GM13977 (cell line): ENCODE results near the gene LDB3.

Source experiments
- DNase-seq: peaks from one replicate; pipeline ENCODE4 v3.0.0; 2012; ENCODE audit warnings: low spot score
- CTCF ChIP-seq: IDR thresholded peaks from 2 replicates; pipeline ENCODE4 v1.5.1; 2012; ENCODE audit warnings: mild to moderate bottlenecking, control low read depth; ENCODE audit not compliant: insufficient read depth; ENCODE audit errors: extremely low read depth, missing control alignments
- in situ Hi-C: fragments of 300-500 bp; cut with MboI; formaldehyde crosslinking; loops from one replicate; pipeline ENCODE4 v1.12.0; 2022; ENCODE audit warnings: low sequenced_read_pairs, low pct_unique_long_range_greater_than_20kb, mixed read lengths, inconsistent platforms; ENCODE audit not compliant: unreplicated experiment

LDB3 gene

GRCh38 chr10:86685416-86685815, 17.1 kb downstream of the LDB3 start:
- TF ChIP-seq CTCF: no peak
- in situ Hi-C loops: no loop called here

GRCh38 chr10:86685893-86686632, 17.8 kb downstream of the LDB3 start:
- in situ Hi-C loops: no loop called here
- TF ChIP-seq CTCF: no peak

More at GRCh38 chr10:86685416-86685815, 17.1 kb downstream of the LDB3 start:
- no peak for DNase-seq

GRCh38 chr10:86686972-86687371, 18.7 kb downstream of the LDB3 start:
- in situ Hi-C loops: no loop called here
- no peak for DNase-seq

More at GRCh38 chr10:86685893-86686632, 17.8 kb downstream of the LDB3 start:
- no peak for DNase-seq

GRCh38 chr10:86687750-86688149, 19.4 kb downstream of the LDB3 start:
- in situ Hi-C loops: no loop called here
- DNase-seq: no peak
- TF ChIP-seq CTCF: no peak

More at GRCh38 chr10:86686972-86687371, 18.7 kb downstream of the LDB3 start:
- no peak for TF ChIP-seq CTCF

GRCh38 chr10:86688398-86688921, 20.1 kb downstream of the LDB3 start:
- DNase-seq: peak; percentile 84
- in situ Hi-C loops: no loop called here
- peak; percentile 84 for TF ChIP-seq CTCF

GRCh38 chr10:86689146-86689545, 20.8 kb downstream of the LDB3 start:
- DNase-seq: no peak
- in situ Hi-C loops: no loop called here
- TF ChIP-seq CTCF: no peak
